ENCODE measurements around the gene SMIM10L1.

The SMIM10L1 gene

GRCh38 chr12:11183011-11183410, 12.0 kb downstream of the SMIM10L1 start:
- H3K9me3 ChIP-seq (ENCODE audit: control insufficient read depth, insufficient read depth, low read length): no peaks in the 10 kb centered on the region
- no peak overlapping the region for H3K4me3 ChIP-seq (ENCODE audit: low read depth, low read length)
- H3K27me3 ChIP-seq (ENCODE audit: control insufficient read depth, insufficient read depth, low read length): no peaks in the 10 kb centered on the region
- no peak overlapping the region for H3K9ac ChIP-seq (ENCODE audit: low read depth, low read length)
- H3K36me3 ChIP-seq (ENCODE audit: control insufficient read depth, insufficient read depth, low read length): no peaks in the 10 kb centered on the region
- no peak overlapping the region for H3K27ac ChIP-seq (ENCODE audit: low read depth, low read length)
- no peaks in the 10 kb centered on the region for H3K4me1 ChIP-seq (ENCODE audit: control insufficient read depth, insufficient read depth, low read length)

- H3K27me3 ChIP-seq (ENCODE audit: control insufficient read depth, insufficient read depth, low read length): no peaks in the 10 kb centered on the region
- H3K4me1 ChIP-seq (ENCODE audit: control insufficient read depth, insufficient read depth, low read length): no peaks in the 10 kb centered on the region; the same call in 1 of the 2 replicates
- H3K9ac ChIP-seq (ENCODE audit: low read depth, low read length): no peak within 1 kb of the TSS
- H3K36me3 ChIP-seq (ENCODE audit: control insufficient read depth, insufficient read depth, low read length): no peaks in the 10 kb centered on the region
- no peaks in the 10 kb centered on the region for H3K9me3 ChIP-seq (ENCODE audit: control insufficient read depth, insufficient read depth, low read length)
- no peak within 1 kb of the TSS for H3K4me3 ChIP-seq (ENCODE audit: low read depth, low read length)
- H3K27ac ChIP-seq (ENCODE audit: low read depth, low read length): no peak within 1 kb of the TSS
Observed at GRCh38 chr12:11186837-11187236, 15.8 kb downstream of the SMIM10L1 start, which contains the start of gene TAS2R42. TSS of gene TAS2R42 (minus strand) at chr12:11186937. CDS start at chr12:11186937, 0 bp downstream.

GRCh38 chr12:11202811-11203210, 31.8 kb downstream of the SMIM10L1 start:
- no peak overlapping the region for H3K9ac ChIP-seq (ENCODE audit: low read depth, low read length)
- H3K4me3 ChIP-seq (ENCODE audit: low read depth, low read length): no peak overlapping the region
- no peaks in the 10 kb centered on the region for H3K36me3 ChIP-seq (ENCODE audit: control insufficient read depth, insufficient read depth, low read length)
- no peaks in the 10 kb centered on the region for H3K9me3 ChIP-seq (ENCODE audit: control insufficient read depth, insufficient read depth, low read length)
- no peaks in the 10 kb centered on the region for H3K4me1 ChIP-seq (ENCODE audit: control insufficient read depth, insufficient read depth, low read length)
- no peak overlapping the region for H3K27ac ChIP-seq (ENCODE audit: low read depth, low read length)
- H3K27me3 ChIP-seq (ENCODE audit: control insufficient read depth, insufficient read depth, low read length): no peaks in the 10 kb centered on the region

- Histone ChIP-seq H3K36me3 (ENCODE audit: control insufficient read depth, insufficient read depth, low read length) (no peaks in the 10 kb centered on the region), H3K4me1 (ENCODE audit: control insufficient read depth, insufficient read depth, low read length) (no peaks in the 10 kb centered on the region), H3K27ac (ENCODE audit: low read depth, low read length) (no peak overlapping the region), H3K27me3 (ENCODE audit: control insufficient read depth, insufficient read depth, low read length) (no peaks in the 10 kb centered on the region), H3K9ac (ENCODE audit: low read depth, low read length) (no peak overlapping the region), H3K4me3 (ENCODE audit: low read depth, low read length) (no peak overlapping the region), H3K9me3 (ENCODE audit: control insufficient read depth, insufficient read depth, low read length) (no peaks in the 10 kb centered on the region)
Observed at GRCh38 chr12:11204173-11204572, 33.2 kb downstream of the SMIM10L1 start.

- no peak overlapping the region for H3K9ac ChIP-seq (ENCODE audit: low read depth, low read length)
- no peak overlapping the region for H3K4me3 ChIP-seq (ENCODE audit: low read depth, low read length)
- H3K36me3 ChIP-seq (ENCODE audit: control insufficient read depth, insufficient read depth, low read length): no peaks in the 10 kb centered on the region
- no peaks in the 10 kb centered on the region for H3K27me3 ChIP-seq (ENCODE audit: control insufficient read depth, insufficient read depth, low read length)
- no peak overlapping the region for H3K27ac ChIP-seq (ENCODE audit: low read depth, low read length)
- no peaks in the 10 kb centered on the region for H3K9me3 ChIP-seq (ENCODE audit: control insufficient read depth, insufficient read depth, low read length)
- no peaks in the 10 kb centered on the region for H3K4me1 ChIP-seq (ENCODE audit: control insufficient read depth, insufficient read depth, low read length)
Observed at GRCh38 chr12:11209113-11209512, 38.1 kb downstream of the SMIM10L1 start.
